PC-9 (cell line): Measurements from ENCODE around the gene LZTS3.

Experiments
- CTCF ChIP-seq: fragments of 200-600 bp; sonication (generic); conservative IDR thresholded peaks from 2 replicates; pipeline ENCODE4 v1.6.1; 2017; ENCODE audit warnings: mixed run types, antibody characterized with exemption, mild to moderate bottlenecking, moderate library complexity
- EZH2 ChIP-seq: fragments of 200-600 bp; sonication (generic); IDR thresholded peaks from 2 replicates; pipeline ENCODE4 v1.8.0; 2017; ENCODE audit warnings: antibody characterized with exemption, low read depth

- no peak for TF ChIP-seq CTCF
- TF ChIP-seq EZH2 = no peak
Measured at GRCh38 chr20:3181270-3181669, 7.9 kb upstream of the LZTS3 start.
